Aorta (tissue), 5 donors: ENCODE measurements around the gene VPS26A. TPM values are rescaled to one million over a fixed set of nuclear protein-coding genes. Genes with fewer than 3 reads are reported as not detected.

Experiments used
- ATAC-seq: fragments of 200-7000 bp; cut with Tn5 transposase; one replicate; pipeline ENCODE4 v1.9.1; 2022; ENCODE audit warnings: moderate library complexity; ENCODE audit not compliant: low FRiP score
- DNase-seq, 2 donors: peaks; one replicate each; pipeline ENCODE4 v3.0.0-alpha.2; 2020
- H3K27ac ChIP-seq, 2 donors: one replicate each; pipeline ENCODE4 v1.5.1; 2013; ENCODE audit warnings: low read length in 2 of 2, mild to moderate bottlenecking in 2 of 2, moderate library complexity in 2 of 2, control low read depth in 1 of 2, inconsistent platforms in 1 of 2, low read depth in 1 of 2
- H3K27me3 ChIP-seq, 2 donors: one replicate each; pipeline ENCODE4 v1.6.1; 2013; ENCODE audit warnings: control low read depth in 1 of 2, low read length in 1 of 2, mild to moderate bottlenecking in 1 of 2, moderate library complexity in 1 of 2; ENCODE audit not compliant: insufficient read depth in 2 of 2, control insufficient read depth in 1 of 2
- H3K36me3 ChIP-seq, 2 donors: one replicate each; pipeline ENCODE4 v1.6.1; 2013; ENCODE audit warnings: control low read depth in 1 of 2, low read length in 1 of 2, mild to moderate bottlenecking in 1 of 2; ENCODE audit not compliant: insufficient read depth in 2 of 2, control insufficient read depth in 1 of 2
- H3K4me1 ChIP-seq, 2 donors: one replicate each; pipeline ENCODE4 v1.6.1; 2013; ENCODE audit warnings: low read length in 2 of 2, control low read depth in 1 of 2, mild to moderate bottlenecking in 1 of 2, moderate library complexity in 1 of 2; ENCODE audit not compliant: insufficient read depth in 2 of 2, control insufficient read depth in 1 of 2
- H3K4me3 ChIP-seq, 2 donors: one replicate each; pipeline ENCODE4 v1.5.1; 2013; ENCODE audit warnings: low read length in 2 of 2, control low read depth in 1 of 2, mild to moderate bottlenecking in 1 of 2
- H3K9me3 ChIP-seq: one replicate; pipeline ENCODE4 v1.6.1; 2013; ENCODE audit warnings: mild to moderate bottlenecking, low read length; ENCODE audit not compliant: control insufficient read depth
- WGBS, 2 donors: extraction: QIAGEN DNeasy Blood & Tissue Kit; methylation state at CpG; one replicate each; pipeline ENCODE4 v1.1.7; 2013; 5-methylcytosine and 5-hydroxymethylcytosine counted together
- intact Hi-C, 2 donors: fragments of 100-400 bp; cut with DNase I; formaldehyde crosslinking; loops; one replicate each; pipeline versions ENCODE4 v1.14.2 to v1.15.0; 2022
- long read RNA-seq, 2 donors: library from polyadenylated mRNA; unstranded; transcript quantifications; one replicate each; pipeline ENCODE4 v2.0.0, GENCODE V29; 2020 to 2021
- polyA plus RNA-seq, 2 donors: library from polyadenylated mRNA; stranded (reverse); fragments of 200-250 nt; gene quantifications; one replicate each; pipeline ENCODE4 v1.2.3, GENCODE V29; 2013
- total RNA-seq, 2 donors: library from RNA; stranded (reverse); fragmentation: NEBNext Ultra II Directional; extraction: Animal tissue kit (Norgen Biotek cat#: 25700); gene quantifications; one replicate each; pipeline ENCODE4 v1.2.1, GENCODE V29; 2021
- donor health status: healthy with polysubstance abuse.
- donor health status: Bipolar disorder and iron deficiency.
- donor health status: DM: no; HTN: no; CAD: no.
- donor health status: DM: no; HTN: no; CAD: no.
- donor health status: DM: yes; HTN: yes; CAD: no.

VPS26A gene
- total RNA-seq: 10 to 100 TPM; 47.4 to 49.2 TPM
- polyA plus RNA-seq: 10 to 100 TPM; 31.9 to 42.4 TPM
- long read RNA-seq, donor 1, transcript VPS26A-201 (9 exons, 2,697 nt): major isoform, 117 of 143 reads
- long read RNA-seq, donor 1, partial matches to known transcripts: 13 of 143 reads
- long read RNA-seq, donor 1, other reads (novel, unspliced or antisense): 12 of 143 reads
- long read RNA-seq, donor 2, transcript VPS26A-201 (9 exons, 2,697 nt): major isoform, 44 of 58 reads
- long read RNA-seq, donor 2, partial matches to known transcripts: 3 of 58 reads
- long read RNA-seq, donor 2, other reads (novel, unspliced or antisense): 10 of 58 reads

DNA sequence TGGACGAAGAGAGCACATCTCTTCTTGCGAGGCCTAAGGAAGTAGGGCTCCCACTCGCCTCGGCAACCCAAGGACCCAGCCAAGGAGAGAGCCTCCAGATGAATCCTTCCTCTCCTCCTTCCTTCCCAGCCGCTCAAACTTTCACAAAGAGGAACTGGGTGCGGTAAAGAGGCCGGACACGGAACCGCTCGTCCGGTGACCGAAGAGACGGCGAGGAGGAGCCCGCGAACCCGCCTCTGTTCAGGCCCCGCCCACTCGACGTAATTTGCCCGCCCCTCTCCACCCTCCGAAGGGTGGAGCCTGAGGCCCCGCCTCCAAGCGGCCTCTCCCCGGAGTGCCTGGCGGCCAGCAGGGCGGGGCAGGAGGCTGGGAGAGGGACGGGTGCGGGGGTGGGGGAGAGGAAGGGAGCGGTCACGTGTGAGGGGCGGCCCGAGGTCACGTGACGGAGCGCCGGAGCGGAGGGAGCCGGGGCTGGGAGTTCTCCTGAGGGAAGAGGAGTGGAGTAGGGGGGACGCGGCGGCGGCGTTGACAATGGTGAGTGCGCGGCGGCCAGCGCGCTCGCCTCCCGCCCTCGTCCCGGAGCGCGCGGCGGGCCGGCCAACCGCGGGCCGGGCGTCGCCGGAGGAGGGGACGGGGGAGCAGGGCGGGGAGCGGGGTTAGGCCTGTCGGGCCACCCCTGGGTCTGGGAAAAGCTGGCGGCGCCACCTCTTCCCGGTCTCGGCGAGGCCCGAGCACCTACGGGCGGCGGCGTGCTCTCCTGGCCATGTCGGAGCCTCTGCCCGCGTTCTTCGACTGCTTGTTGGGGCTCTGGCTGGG is at the start of gene VPS26A:
TSS of gene VPS26A (plus strand) at position 432 of the 816 bp plus-strand sequence. CDS start at position 532, 100 bp downstream.
- Histone ChIP-seq H3K4me3 (peak within 1 kb of the TSS; percentile 70), H3K9me3 (no peaks in the 10 kb centered on the region), H3K27ac (peak within 1 kb of the TSS; percentile 91 to 94), H3K27me3 (no peaks in the 10 kb centered on the region), H3K4me1 (no peaks in the 10 kb centered on the region), H3K36me3 (no peaks in the 10 kb centered on the region)
- ATAC-seq (peak; percentile 100), DNase-seq (peak; percentile 99 to 100)
- intact Hi-C loops: loop anchor here in 1 of 2 donors (10.0 kb wide), 1 partner anchor 61 kb away; the partner anchor contains the start of gene SUPV3L1
- WGBS, 2 donors: 1 to 2% methylated on average over 46 to 82 of the region's 82 CpGs

DNA sequence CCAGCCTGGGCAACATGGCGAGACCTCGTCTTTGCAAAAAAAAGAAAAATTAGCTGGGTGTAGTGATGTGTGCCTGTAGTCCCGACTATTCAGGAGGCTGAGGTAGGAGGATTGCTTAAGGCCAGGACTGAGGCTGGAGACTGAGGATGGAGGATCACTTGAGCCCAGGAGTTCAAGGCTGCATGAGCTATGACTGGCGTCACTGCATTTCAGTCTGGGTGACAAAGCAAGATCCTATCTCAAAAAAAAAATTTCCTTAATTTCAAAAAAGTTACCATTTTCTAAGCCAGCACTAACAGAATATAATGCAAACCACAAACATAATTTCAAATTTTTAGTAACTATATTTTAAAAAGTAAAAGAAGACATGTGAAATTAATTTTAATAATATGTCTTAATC is 49.4 kb upstream of the VPS26A start:
- Histone ChIP-seq H3K9me3 (no peaks in the 10 kb centered on the region), H3K27me3 (no peaks in the 10 kb centered on the region), H3K4me3 (no peak overlapping the region), H3K27ac (no peak overlapping the region), H3K36me3 (no peaks in the 10 kb centered on the region), H3K4me1 (no peaks in the 10 kb centered on the region)
- no peak for ATAC-seq
- intact Hi-C loops: no loop called here
- WGBS, 2 donors: 87 to 91% methylated on average over 4 of the region's 4 CpGs
- no peak for DNase-seq

DNA sequence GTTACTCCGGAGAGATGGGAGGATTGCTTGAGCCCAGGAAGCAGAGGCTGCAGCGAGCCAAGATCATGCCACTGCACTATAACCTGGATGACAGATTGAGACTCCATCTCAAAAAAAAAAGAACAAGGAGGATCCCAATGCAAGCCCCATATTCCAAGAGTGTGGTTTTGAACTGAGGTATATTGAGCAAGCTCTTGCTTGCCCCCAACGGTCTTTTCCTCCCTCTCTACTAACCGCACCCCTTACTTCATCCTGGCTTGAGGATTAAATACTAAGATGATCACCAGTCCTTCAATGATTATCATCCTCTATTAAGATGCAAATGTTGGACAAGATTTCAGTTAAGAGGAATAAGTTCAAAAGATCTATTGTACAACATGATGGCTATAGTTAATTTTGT is 48.5 kb upstream of the VPS26A start:
- intact Hi-C loops: no loop called here
- H3K9me3 ChIP-seq: no peaks in the 10 kb centered on the region
- ATAC-seq: no peak
- H3K27me3 ChIP-seq: no peaks in the 10 kb centered on the region
- no peaks in the 10 kb centered on the region for H3K4me1 ChIP-seq
- no peaks in the 10 kb centered on the region for H3K36me3 ChIP-seq
- DNase-seq: no peak
- 87 to 88% methylated on average over 4 of the region's 4 CpGs for WGBS, 2 donors
- no peak overlapping the region for H3K4me3 ChIP-seq
- H3K27ac ChIP-seq: no peak overlapping the region

DNA sequence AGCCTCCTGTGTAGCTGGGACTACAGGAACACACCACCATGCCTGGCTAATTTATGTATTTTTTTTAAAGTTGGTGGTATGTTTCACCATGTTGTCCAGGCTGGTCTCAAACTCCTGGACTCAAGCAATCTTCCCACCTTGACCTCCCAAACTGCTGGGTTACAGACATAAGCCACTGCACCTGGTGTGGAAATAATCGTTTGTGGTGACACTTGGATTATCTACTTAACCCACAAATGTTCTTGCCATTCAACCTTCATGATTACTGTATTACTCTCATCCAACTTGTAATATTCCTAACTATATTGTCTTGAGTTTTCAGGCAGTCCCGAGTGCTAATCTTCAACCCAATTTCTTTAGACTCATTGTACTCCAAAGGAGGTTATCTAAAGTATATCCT is 45.7 kb upstream of the VPS26A start:
- intact Hi-C loops: no loop called here
- no peak overlapping the region for H3K27ac ChIP-seq
- no peak for ATAC-seq
- H3K27me3 ChIP-seq: no peaks in the 10 kb centered on the region
- WGBS, 2 donors: 46 to 70% methylated on average over 2 of the region's 2 CpGs
- H3K36me3 ChIP-seq: no peaks in the 10 kb centered on the region
- H3K4me3 ChIP-seq: no peak overlapping the region
- H3K4me1 ChIP-seq: no peaks in the 10 kb centered on the region
- H3K9me3 ChIP-seq: no peaks in the 10 kb centered on the region
- no peak for DNase-seq

DNA sequence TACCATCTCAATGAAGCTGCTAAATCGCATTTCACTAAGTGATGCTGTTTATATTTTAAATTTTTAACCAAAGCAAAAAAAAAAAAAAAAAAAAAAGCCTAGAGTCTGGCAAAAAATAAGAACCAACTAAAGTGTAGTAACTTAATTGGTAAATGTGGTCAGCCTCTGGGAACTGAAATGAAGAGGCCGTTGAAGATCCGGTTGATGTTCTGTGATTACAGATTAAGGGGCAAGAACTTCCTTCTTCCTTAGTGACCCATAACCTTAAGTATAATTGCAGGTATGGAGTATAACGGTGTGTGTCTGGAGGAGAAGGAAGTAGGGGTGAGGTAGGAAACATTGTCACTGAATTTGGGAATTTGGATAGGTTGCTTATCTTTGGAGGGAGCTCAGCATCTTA is 43.8 kb upstream of the VPS26A start:
- WGBS, 2 donors: 73 to 84% methylated on average over 4 of the region's 4 CpGs
- H3K27me3 ChIP-seq: no peaks in the 10 kb centered on the region
- no peaks in the 10 kb centered on the region for H3K9me3 ChIP-seq
- H3K36me3 ChIP-seq: no peaks in the 10 kb centered on the region
- H3K4me1 ChIP-seq: no peaks in the 10 kb centered on the region
- intact Hi-C loops: no loop called here
- H3K27ac ChIP-seq: no peak overlapping the region
- DNase-seq (no peak), ATAC-seq (no peak)
- H3K4me3 ChIP-seq: no peak overlapping the region

DNA sequence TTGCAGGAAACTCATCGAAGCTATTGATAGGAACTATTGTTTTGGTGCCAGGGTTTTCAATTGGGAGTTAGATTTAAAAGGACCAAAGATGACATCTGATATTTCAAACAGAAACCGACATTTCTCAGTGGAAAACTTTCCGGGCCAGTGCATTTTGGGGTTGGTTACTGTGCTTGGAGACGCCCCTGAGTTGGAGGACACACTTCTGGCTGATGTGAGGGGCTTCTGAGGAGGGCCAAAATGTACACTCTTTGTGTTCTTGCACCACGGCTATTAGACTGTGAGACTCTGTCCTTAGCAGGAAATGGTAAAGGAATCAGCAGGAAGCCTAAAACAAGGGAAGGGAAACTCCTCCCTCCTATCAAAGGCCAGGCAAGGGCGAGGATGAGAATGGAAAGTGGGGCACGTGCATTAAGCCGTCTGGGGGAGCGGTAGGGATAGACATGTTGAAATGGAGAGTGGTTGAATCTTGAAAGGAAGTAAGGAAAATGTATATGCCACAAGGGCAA is 37.9 kb upstream of the VPS26A start:
- DNase-seq: peak in 1 of 2 donors; percentile 56
- no peak overlapping the region for H3K4me3 ChIP-seq
- 43 to 52% methylated on average over 9 of the region's 9 CpGs for WGBS, 2 donors
- no peaks in the 10 kb centered on the region for H3K9me3 ChIP-seq
- H3K27me3 ChIP-seq: no peaks in the 10 kb centered on the region
- H3K4me1 ChIP-seq: peaks cover 0 to 4% of the 10 kb centered on the region in 2 donors
- no peak overlapping the region for H3K27ac ChIP-seq
- intact Hi-C loops: no loop called here
- no peaks in the 10 kb centered on the region for H3K36me3 ChIP-seq
- ATAC-seq: no peak

DNA sequence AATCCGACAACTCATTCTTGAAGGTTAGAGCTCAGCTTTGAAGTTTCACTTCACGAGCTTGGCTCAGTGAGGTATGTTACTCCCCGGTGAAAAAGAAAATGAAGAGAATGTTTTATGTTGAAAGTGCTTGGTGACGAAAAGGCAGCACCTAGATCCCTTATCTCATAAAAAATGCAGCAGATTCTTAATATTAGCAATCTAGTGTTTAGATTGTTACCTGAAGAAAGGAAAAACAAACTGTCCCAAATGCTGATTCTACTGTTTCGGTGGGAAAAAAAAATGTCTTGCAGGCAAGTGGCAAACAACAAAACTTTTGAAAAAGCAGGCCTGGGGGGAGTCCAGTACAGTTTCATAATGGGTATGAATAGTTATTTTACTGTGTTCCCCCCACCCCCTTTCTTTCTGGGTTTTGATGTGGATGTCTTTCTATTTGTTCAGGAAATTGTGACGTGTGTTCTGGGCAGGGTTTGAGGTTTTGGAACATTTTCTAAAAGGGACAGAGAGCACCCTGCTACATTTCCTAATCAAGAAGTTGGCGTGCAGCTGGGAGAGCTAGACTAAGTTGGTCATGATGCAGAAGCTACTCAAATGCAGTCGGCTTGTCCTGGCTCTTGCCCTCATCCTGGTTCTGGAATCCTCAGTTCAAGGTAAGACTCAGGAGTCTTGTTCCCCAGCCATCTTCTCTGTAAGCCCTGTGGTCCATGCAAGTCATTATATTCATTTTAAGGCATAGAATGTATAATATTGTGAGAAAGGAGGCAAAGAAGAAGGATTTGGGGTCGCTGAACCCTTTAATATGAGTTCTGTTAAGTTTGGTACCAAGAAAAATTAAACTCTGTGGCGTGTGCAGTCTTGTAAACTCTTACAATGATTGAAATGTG is 36.1 kb upstream of the VPS26A start, which contains the start of gene SRGN:
TSS of gene SRGN (plus strand) at position 514 of the 881 bp plus-strand sequence. CDS start at position 569, 55 bp downstream.
- intact Hi-C loops: no loop called here
- Histone ChIP-seq H3K4me1 (peaks cover 0 to 6% of the 10 kb centered on the region in 2 donors), H3K27me3 (no peaks in the 10 kb centered on the region), H3K27ac (peak within 1 kb of the TSS; percentile 30 to 92), H3K4me3 (peak within 1 kb of the TSS; percentile 69 to 71), H3K9me3 (no peaks in the 10 kb centered on the region), H3K36me3 (no peaks in the 10 kb centered on the region)
- WGBS, 2 donors: 12 to 14% methylated on average over 10 of the region's 10 CpGs
- DNase-seq (peak in 1 of 2 donors; percentile 86), ATAC-seq (peak; percentile 84)

DNA sequence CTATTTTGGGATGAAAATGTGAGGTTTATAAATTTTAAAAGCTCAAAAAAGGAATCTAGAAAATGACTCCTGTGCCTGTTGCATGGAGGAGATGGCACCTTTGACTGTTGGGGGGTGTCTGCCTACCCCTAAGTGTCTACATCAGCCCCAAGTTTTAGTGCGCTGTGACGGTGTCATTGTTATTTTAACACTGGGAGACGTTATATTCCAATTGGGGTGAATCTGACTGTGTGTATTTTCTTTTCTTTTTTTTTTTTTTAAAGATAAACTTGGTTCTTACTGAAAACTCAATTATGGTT is 35.6 kb upstream of the VPS26A start:
- Histone ChIP-seq H3K27me3 (no peaks in the 10 kb centered on the region), H3K9me3 (no peaks in the 10 kb centered on the region), H3K36me3 (no peaks in the 10 kb centered on the region), H3K27ac (peak overlapping the region in 1 of 2 donors; percentile 32), H3K4me1 (peaks cover 0 to 6% of the 10 kb centered on the region in 2 donors), H3K4me3 (peak overlapping the region; percentile 69 to 71)
- ATAC-seq: no peak
- intact Hi-C loops: no loop called here
- 55 to 56% methylated on average over 3 of the region's 3 CpGs for WGBS, 2 donors
- no peak for DNase-seq
